B cell (primary cell): ENCODE data around the gene MAP7. TPM values are rescaled to one million over a fixed set of nuclear protein-coding genes. Genes with fewer than 3 reads are reported as not detected.

ENCODE experiments used
- ATAC-seq: fragments of 200-7000 bp; cut with Tn5 transposase; one replicate; pipeline ENCODE4 v1.10.0; 2021; ENCODE audit warnings: low read depth, mild to moderate bottlenecking, moderate number of reproducible peaks, moderate library complexity
- CTCF ChIA-PET: fragments of 350-600 bp; sonication (Branson Sonifier 250); formaldehyde crosslinking; loops from one replicate; lab custom pipeline; 2021; ENCODE audit warnings: antibody characterized with exemption, inconsistent platforms; lab: Charles Lee
- POLR2A ChIA-PET: fragments of 350-600 bp; sonication (Branson Sonifier 250); formaldehyde crosslinking; loops from one replicate; lab custom pipeline; 2021; ENCODE audit warnings: antibody characterized with exemption; lab: Charles Lee
- DNase-seq: peaks from one replicate; pipeline ENCODE4 v3.0.0; 2013
- H2AFZ ChIP-seq: 2 replicates; pipeline ENCODE4 v1.6.1; 2012; ENCODE audit warnings: mild to moderate bottlenecking, low read depth, low read length; ENCODE audit not compliant: insufficient read depth, poor library complexity, severe bottlenecking
- H3K27ac ChIP-seq, 2 donors: 1 replicate in 1 of 2; 2 replicates in 1 of 2; pipeline ENCODE4 v1.5.1; 2012 to 2013; ENCODE audit warnings: low read length in 2 of 2, mild to moderate bottlenecking in 2 of 2, moderate library complexity in 1 of 2
- H3K27me3 ChIP-seq, 4 experiments: fragments of 200-600 bp in 1 of 4; sonication (generic) in 1 of 4; replicated peaks in 1 of 4; 1 replicate in 2 of 4; 2 replicates in 2 of 4; pipeline versions ENCODE4 v1.6.1 to v1.7.0; 2013 to 2016; ENCODE audit warnings: low read length in 3 of 4, mild to moderate bottlenecking in 2 of 4, mixed read lengths in 1 of 4, moderate library complexity in 1 of 4; ENCODE audit not compliant: insufficient read depth in 4 of 4, control insufficient read depth in 3 of 4; ENCODE audit errors: control extremely low read depth in 1 of 4
- H3K36me3 ChIP-seq, 2 experiments: replicated peaks in 1 of 2; 1 replicate in 1 of 2; 2 replicates in 1 of 2; pipeline versions ENCODE4 v1.6.1 to v1.7.1; 2013; ENCODE audit warnings: low read length in 1 of 2; ENCODE audit not compliant: insufficient read depth in 2 of 2, control insufficient read depth in 1 of 2; ENCODE audit errors: control extremely low read depth in 1 of 2, extremely low read depth in 1 of 2
- H3K4me1 ChIP-seq, 2 donors: fragments of 200-600 bp in 1 of 2; sonication (generic) in 1 of 2; 1 replicate in 1 of 2; 2 replicates in 1 of 2; pipeline versions ENCODE4 v1.5.1 to v1.6.1; 2013 to 2017; ENCODE audit warnings: low read length in 2 of 2; ENCODE audit not compliant: control insufficient read depth in 2 of 2, insufficient read depth in 2 of 2
- H3K4me2 ChIP-seq: replicated peaks from 2 replicates; pipeline ENCODE3; 2012; ENCODE audit warnings: mild to moderate bottlenecking, low read depth, low read length; ENCODE audit not compliant: poor library complexity, severe bottlenecking
- H3K4me3 ChIP-seq, 5 experiments: fragments of 200-600 bp in 1 of 5; sonication (generic) in 1 of 5; 1 replicate in 3 of 5; 2 replicates in 2 of 5; pipeline versions ENCODE4 v1.5.1 to v1.7.0; 2011 to 2016; ENCODE audit warnings: low read length in 4 of 5, mild to moderate bottlenecking in 4 of 5, low read depth in 2 of 5, control low read depth in 1 of 5, moderate library complexity in 1 of 5; ENCODE audit not compliant: insufficient read depth in 1 of 5; ENCODE audit errors: control extremely low read depth in 1 of 5, extremely low read depth in 1 of 5
- H3K79me2 ChIP-seq: fragments of 200-600 bp; sonication (generic); one replicate; pipeline ENCODE4 v1.6.0; 2016; ENCODE audit warnings: low read length; ENCODE audit not compliant: control insufficient read depth, insufficient read depth
- H3K9ac ChIP-seq: fragments of 200-600 bp; sonication (generic); 2 replicates; pipeline ENCODE4 v1.6.1; 2017; ENCODE audit warnings: mild to moderate bottlenecking, low read length, moderate library complexity
- H3K9me3 ChIP-seq, 3 donors: one replicate each; pipeline versions ENCODE4 v1.6.1 to v1.7.1; 2013; ENCODE audit warnings: low read length in 2 of 3; ENCODE audit not compliant: control insufficient read depth in 2 of 3, insufficient read depth in 1 of 3; ENCODE audit errors: control extremely low read depth in 1 of 3
- H4K20me1 ChIP-seq: 2 replicates; pipeline ENCODE4 v1.6.0; 2012; ENCODE audit warnings: mild to moderate bottlenecking, low read length; ENCODE audit not compliant: insufficient read depth, control insufficient read depth, poor library complexity, severe bottlenecking
- H3K27ac Mint-ChIP-seq: one replicate; pipeline ENCODE4 v1.8.0; 2021; ENCODE audit warnings: mixed read lengths
- H3K27me3 Mint-ChIP-seq: one replicate; pipeline ENCODE4 v1.8.0; 2021; ENCODE audit warnings: mixed read lengths
- H3K4me1 Mint-ChIP-seq: one replicate; pipeline ENCODE4 v1.8.0; 2021; ENCODE audit warnings: mixed read lengths
- H3K4me3 Mint-ChIP-seq: one replicate; pipeline ENCODE4 v1.8.0; 2021; ENCODE audit warnings: mixed read lengths
- H3K9me3 Mint-ChIP-seq: one replicate; pipeline ENCODE4 v1.8.0; 2022; ENCODE audit warnings: mixed read lengths; ENCODE audit not compliant: insufficient read depth
- CTCF ChIP-seq: fragments of 200-600 bp; IDR thresholded peaks from one replicate; pipeline ENCODE4 v1.8.0; 2022; ENCODE audit warnings: antibody characterized with exemption, mild to moderate bottlenecking
- EZH2 ChIP-seq: IDR thresholded peaks from 2 replicates; pipeline ENCODE4 v1.6.1; 2012; ENCODE audit warnings: borderline replicate concordance, low read depth, mild to moderate bottlenecking, moderate library complexity, low read length; ENCODE audit not compliant: insufficient read depth, poor library complexity, severe bottlenecking
- WGBS: methylation state at CpG from one replicate; pipeline ENCODE4 v1.1.5; 2013; ENCODE audit warnings: missing lambda C conversion rate; ENCODE audit not compliant: insufficient coverage; 5-methylcytosine and 5-hydroxymethylcytosine counted together
- intact Hi-C: fragments of 100-400 bp; cut with micrococcal nuclease; formaldehyde crosslinking; loops from one replicate; pipeline ENCODE4 v1.10.0; 2022
- polyA plus RNA-seq: library from polyadenylated mRNA; depleted of rRNA; stranded (reverse); fragments of >200 nt; gene quantifications from 2 replicates; pipeline ENCODE4 v1.2.3, GENCODE V29; 2012
- total RNA-seq, 2 donors: library from RNA; stranded (reverse); fragments of 120-200 nt in 1 of 2; gene quantifications; 1 replicate in 1 of 2; 2 replicates in 1 of 2; pipeline versions ENCODE4 v1.2.3 to v1.2.4, GENCODE V29; 2013 to 2022

Gene MAP7
- total and polyA plus RNA-seq, 2 donors (not counting 1 experiment from before 2014, with no cell fraction given): 0.34 to 0.64 TPM

DNA sequence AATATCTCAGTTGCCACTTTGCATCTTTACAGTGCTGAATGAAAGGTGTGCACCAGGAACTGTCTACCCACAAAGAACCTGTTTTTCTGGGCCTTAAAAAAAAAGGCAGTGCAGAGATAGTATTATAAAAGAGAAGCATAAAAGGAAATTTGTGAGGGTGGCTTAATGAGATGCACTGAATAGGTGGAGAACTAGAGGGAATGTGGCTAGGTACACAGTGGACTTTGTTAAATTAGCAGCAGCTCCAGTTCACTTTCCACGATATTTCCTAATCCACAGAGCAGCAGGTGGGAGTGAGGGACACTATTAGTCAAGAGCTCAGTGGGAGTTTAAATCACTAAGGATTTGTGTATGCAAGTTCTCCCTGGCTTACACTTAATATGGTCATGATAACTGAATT is 38.8 kb downstream of the MAP7 start:
- H3K4me2 ChIP-seq: no peak overlapping the region
- TF ChIP-seq CTCF (no peak), EZH2 (no peak)
- no peaks in the 10 kb centered on the region for H3K4me1 Mint-ChIP-seq
- H3K4me3 ChIP-seq: no peak overlapping the region
- H3K27me3 Mint-ChIP-seq: peaks cover 22% of the 10 kb centered on the region
- no peaks in the 10 kb centered on the region for H3K36me3 ChIP-seq
- intact Hi-C loops: no loop called here
- no peak overlapping the region for H3K27ac Mint-ChIP-seq
- CTCF ChIA-PET: no interaction called here
- POLR2A ChIA-PET: no interaction called here
- H2AFZ ChIP-seq: no peak overlapping the region
- H3K9ac ChIP-seq: no peak overlapping the region
- no peak overlapping the region for H3K4me3 Mint-ChIP-seq
- no peak for DNase-seq
- ATAC-seq: no peak
- no peaks in the 10 kb centered on the region for H3K9me3 Mint-ChIP-seq
- no peak overlapping the region for H3K27ac ChIP-seq
- WGBS: no CpG with 5 or more reads among the region's 1 CpG
- H3K4me1 ChIP-seq: no peaks in the 10 kb centered on the region
- no peaks in the 10 kb centered on the region for H3K79me2 ChIP-seq
- no peaks in the 10 kb centered on the region for H4K20me1 ChIP-seq
- no peaks in the 10 kb centered on the region for H3K27me3 ChIP-seq
- H3K9me3 ChIP-seq: no peaks in the 10 kb centered on the region

DNA sequence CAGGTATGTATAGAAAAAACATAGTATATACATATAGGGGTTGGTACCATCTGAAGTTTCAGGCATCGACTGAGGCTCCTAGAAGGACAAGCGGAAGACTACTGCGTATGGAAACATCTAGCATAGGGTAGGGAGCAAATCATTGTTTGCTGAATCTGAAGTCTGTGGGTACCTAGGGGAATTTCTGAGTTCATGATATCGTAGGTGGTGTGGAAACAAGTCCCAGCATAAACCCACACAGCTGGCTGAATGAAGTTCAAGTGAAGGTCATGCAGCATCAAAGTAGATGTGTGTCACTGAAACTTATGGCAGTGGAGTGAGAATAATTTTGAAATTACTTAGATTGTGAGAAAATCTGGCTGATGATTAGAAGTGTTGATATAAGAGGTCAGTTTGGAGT is 39.4 kb downstream of the MAP7 start:
- intact Hi-C loops: no loop called here
- H3K36me3 ChIP-seq: no peaks in the 10 kb centered on the region
- H3K27me3 Mint-ChIP-seq: peaks cover 18% of the 10 kb centered on the region
- no peaks in the 10 kb centered on the region for H4K20me1 ChIP-seq
- H3K4me1 ChIP-seq: no peaks in the 10 kb centered on the region
- no peaks in the 10 kb centered on the region for H3K9me3 Mint-ChIP-seq
- no peaks in the 10 kb centered on the region for H3K27me3 ChIP-seq
- no peaks in the 10 kb centered on the region for H3K79me2 ChIP-seq
- H3K9me3 ChIP-seq: no peaks in the 10 kb centered on the region
- no peak overlapping the region for H2AFZ ChIP-seq
- no peak overlapping the region for H3K4me3 Mint-ChIP-seq
- CTCF ChIA-PET: no interaction called here
- POLR2A ChIA-PET: no interaction called here
- H3K4me2 ChIP-seq: no peak overlapping the region
- TF ChIP-seq EZH2 (no peak), CTCF (no peak)
- ATAC-seq (no peak), DNase-seq (no peak)
- H3K27ac Mint-ChIP-seq: no peak overlapping the region
- no peak overlapping the region for H3K9ac ChIP-seq
- H3K4me1 Mint-ChIP-seq: no peaks in the 10 kb centered on the region
- no peak overlapping the region for H3K4me3 ChIP-seq
- H3K27ac ChIP-seq: no peak overlapping the region
- 100% methylated on average over 3 of the region's 4 CpGs for whole genome bisulfite sequencing
